Memory B cell (primary cell): ENCODE measurements around the gene SCD5.

Source experiments
- ATAC-seq: fragments of 150-1000 bp; cut with Tn5 transposase; 2 replicates; pipeline ENCODE4 v1.10.0; 2021; ENCODE audit warnings: low read depth, mild to moderate bottlenecking, moderate library complexity
- DNase-seq, 2 donors: peaks; one replicate each; pipeline ENCODE4 v3.0.0; 2022; ENCODE audit warnings: low spot score in 2 of 2
- H3K27ac Mint-ChIP-seq: one replicate; pipeline ENCODE4 v1.8.0; 2022; ENCODE audit warnings: mild to moderate bottlenecking, moderate library complexity, mixed read lengths
- H3K27me3 Mint-ChIP-seq: one replicate; pipeline ENCODE4 v1.8.0; 2022; ENCODE audit warnings: mixed read lengths
- H3K36me3 Mint-ChIP-seq: one replicate; pipeline ENCODE4 v1.8.0; 2022; ENCODE audit warnings: mild to moderate bottlenecking, mixed read lengths
- H3K4me1 Mint-ChIP-seq: one replicate; pipeline ENCODE4 v1.8.0; 2022; ENCODE audit warnings: mixed read lengths
- H3K4me3 Mint-ChIP-seq: one replicate; pipeline ENCODE4 v1.8.0; 2022; ENCODE audit warnings: mild to moderate bottlenecking, moderate library complexity, mixed read lengths
- H3K9me3 Mint-ChIP-seq: one replicate; pipeline ENCODE4 v1.8.0; 2022; ENCODE audit warnings: mixed read lengths

Gene SCD5

DNA sequence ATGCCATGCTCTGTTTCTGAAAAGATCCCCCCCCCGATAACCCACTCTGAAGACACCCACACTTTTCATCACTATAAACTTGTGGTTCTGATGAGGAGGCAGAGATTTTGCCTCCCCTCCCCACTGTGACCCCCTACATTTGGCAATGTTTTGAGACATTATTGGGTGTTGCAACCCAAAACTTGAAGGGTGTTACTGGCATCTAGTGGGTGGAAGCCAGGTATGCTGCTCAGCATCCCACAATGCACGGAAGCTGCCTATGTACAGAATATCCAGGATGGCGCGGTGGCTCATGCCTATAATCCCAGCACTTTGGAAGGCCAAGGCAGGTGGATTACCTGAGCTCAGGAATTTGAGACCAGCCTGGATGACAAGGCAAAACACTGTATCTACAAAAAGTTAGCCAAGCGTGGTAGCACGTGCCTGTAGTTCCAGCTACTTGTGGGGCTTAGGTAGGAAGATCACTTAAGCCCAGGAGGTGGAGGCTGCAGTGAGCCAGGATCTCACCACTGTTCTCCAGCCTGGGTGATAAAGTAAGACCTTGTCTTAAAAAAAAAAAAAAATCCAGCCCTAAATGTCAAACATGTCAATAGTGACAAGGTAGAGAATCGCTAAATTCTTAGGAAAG lies 87.3 kb downstream of the SCD5 start:
- ATAC-seq (no peak), DNase-seq (no peak)
- H3K4me3 Mint-ChIP-seq = no peak overlapping the region
- H3K27me3 Mint-ChIP-seq = peaks cover 15% of the 10 kb centered on the region
- no peak overlapping the region for H3K27ac Mint-ChIP-seq
- no peaks in the 10 kb centered on the region for H3K4me1 Mint-ChIP-seq
- no peaks in the 10 kb centered on the region for H3K9me3 Mint-ChIP-seq
- no peaks in the 10 kb centered on the region for H3K36me3 Mint-ChIP-seq

GRCh38 chr4:82710197-82710929 lies 88.2 kb downstream of the SCD5 start:
- DNase-seq (no peak), ATAC-seq (no peak)
- Mint-ChIP-seq H3K4me1 (no peaks in the 10 kb centered on the region), H3K4me3 (no peak overlapping the region), H3K27ac (no peak overlapping the region), H3K27me3 (peaks cover 15% of the 10 kb centered on the region), H3K9me3 (no peaks in the 10 kb centered on the region), H3K36me3 (no peaks in the 10 kb centered on the region)

- H3K27ac Mint-ChIP-seq = no peak overlapping the region
- no peaks in the 10 kb centered on the region for H3K36me3 Mint-ChIP-seq
- no peak overlapping the region for H3K4me3 Mint-ChIP-seq
- no peaks in the 10 kb centered on the region for H3K4me1 Mint-ChIP-seq
- no peaks in the 10 kb centered on the region for H3K9me3 Mint-ChIP-seq
- DNase-seq (no peak), ATAC-seq (no peak)
- peaks cover 12% of the 10 kb centered on the region for H3K27me3 Mint-ChIP-seq
These were observed 89.6 kb downstream of the SCD5 start for GRCh38 chr4:82708982-82709381.

DNA sequence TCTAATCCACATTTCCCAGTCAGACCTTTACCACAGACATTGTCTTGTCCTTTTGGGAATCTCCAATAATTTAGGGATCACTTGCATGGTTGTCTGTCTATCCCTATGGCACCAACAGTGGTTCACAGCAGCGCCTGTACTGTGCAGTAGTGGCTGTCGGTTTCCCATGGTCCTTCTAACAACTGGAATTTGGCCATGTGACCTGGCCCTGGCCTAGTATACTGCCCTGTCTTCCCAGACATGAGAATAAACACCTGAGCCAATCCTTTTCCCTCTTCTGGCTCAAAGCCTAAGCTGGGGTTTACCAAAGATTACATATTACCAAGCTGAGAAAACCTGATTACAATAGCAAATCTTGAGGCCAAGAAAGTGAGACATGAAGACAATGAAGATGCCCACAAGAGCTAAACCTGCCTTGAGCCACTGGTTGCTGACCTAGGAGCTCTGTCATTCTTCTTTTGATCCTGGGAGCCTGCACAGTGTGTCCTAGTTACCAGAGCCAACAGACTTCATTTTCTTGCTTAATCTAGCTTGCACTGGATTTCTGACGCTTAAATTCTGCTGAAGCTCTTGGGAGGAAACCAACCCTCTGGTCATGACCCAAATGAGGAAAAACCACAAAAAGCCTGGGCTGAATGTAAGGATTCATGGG lies 92.1 kb downstream of the SCD5 start:
- peaks cover 8% of the 10 kb centered on the region for H3K27me3 Mint-ChIP-seq
- DNase-seq = no peak
- no peak for ATAC-seq
- H3K4me3 Mint-ChIP-seq = no peak overlapping the region
- H3K9me3 Mint-ChIP-seq = no peaks in the 10 kb centered on the region
- H3K27ac Mint-ChIP-seq = no peak overlapping the region
- no peaks in the 10 kb centered on the region for H3K36me3 Mint-ChIP-seq
- no peaks in the 10 kb centered on the region for H3K4me1 Mint-ChIP-seq

GRCh38 chr4:82705928-82706300 lies 92.7 kb downstream of the SCD5 start:
- Mint-ChIP-seq H3K36me3 (no peaks in the 10 kb centered on the region), H3K27ac (no peak overlapping the region), H3K27me3 (peaks cover 8% of the 10 kb centered on the region), H3K4me3 (no peak overlapping the region), H3K9me3 (no peaks in the 10 kb centered on the region), H3K4me1 (no peaks in the 10 kb centered on the region)
- DNase-seq (no peak), ATAC-seq (no peak)

- Mint-ChIP-seq H3K4me1 (no peaks in the 10 kb centered on the region), H3K4me3 (no peak overlapping the region), H3K36me3 (no peaks in the 10 kb centered on the region), H3K9me3 (no peaks in the 10 kb centered on the region), H3K27me3 (peaks cover 8% of the 10 kb centered on the region), H3K27ac (no peak overlapping the region)
- ATAC-seq (no peak), DNase-seq (no peak)
These were observed 93.2 kb downstream of the SCD5 start for GRCh38 chr4:82705169-82705927.

DNA sequence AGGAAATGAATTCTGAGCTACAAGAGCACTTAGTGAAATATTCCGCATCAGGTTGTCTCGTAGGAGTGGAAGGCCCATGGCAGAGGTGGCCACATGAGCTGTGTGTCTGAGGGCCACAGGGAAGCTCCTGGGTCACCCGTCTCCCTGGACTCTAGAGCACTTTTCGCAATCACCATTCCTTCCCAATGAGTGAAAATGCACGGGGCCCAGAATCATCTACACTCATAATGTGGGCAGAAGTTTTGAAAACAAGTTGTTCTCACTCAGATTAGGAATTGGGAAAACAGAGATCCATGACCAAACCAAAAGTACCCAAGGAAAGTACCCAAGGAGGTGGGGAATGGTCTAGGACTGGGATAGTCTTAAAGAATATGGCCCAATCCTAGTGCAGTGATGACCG lies 94.4 kb downstream of the SCD5 start:
- no peak for DNase-seq
- H3K36me3 Mint-ChIP-seq = no peaks in the 10 kb centered on the region
- H3K27ac Mint-ChIP-seq = no peak overlapping the region
- peaks cover 8% of the 10 kb centered on the region for H3K27me3 Mint-ChIP-seq
- H3K4me1 Mint-ChIP-seq = no peaks in the 10 kb centered on the region
- H3K9me3 Mint-ChIP-seq = no peaks in the 10 kb centered on the region
- no peak overlapping the region for H3K4me3 Mint-ChIP-seq
- no peak for ATAC-seq

- Mint-ChIP-seq H3K27me3 (peaks cover 6% of the 10 kb centered on the region), H3K9me3 (no peaks in the 10 kb centered on the region), H3K36me3 (no peaks in the 10 kb centered on the region), H3K27ac (no peak overlapping the region), H3K4me1 (no peaks in the 10 kb centered on the region), H3K4me3 (no peak overlapping the region)
- ATAC-seq (no peak), DNase-seq (no peak)
These were observed 100.2 kb downstream of the SCD5 start for GRCh38 chr4:82698412-82698811.

DNA sequence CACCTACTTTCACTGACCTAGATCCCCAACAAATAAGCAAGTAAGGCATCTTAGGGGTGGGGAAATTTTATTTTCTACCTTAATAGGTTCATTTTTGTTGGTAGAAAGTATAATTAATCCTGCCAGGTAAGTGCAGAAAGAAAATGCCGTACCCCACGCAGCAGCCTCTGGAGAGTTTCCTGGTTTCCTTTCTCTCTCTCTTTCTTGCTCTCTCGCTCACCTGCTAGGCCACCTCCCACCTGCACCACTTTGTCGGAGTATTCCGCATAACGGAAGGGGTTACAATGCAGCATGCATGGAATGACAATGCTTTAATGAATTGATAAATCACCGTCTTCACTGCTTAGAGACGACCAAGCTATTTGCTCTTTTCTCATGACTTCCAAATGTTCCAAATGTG lies 101.0 kb downstream of the SCD5 start:
- no peak overlapping the region for H3K27ac Mint-ChIP-seq

GRCh38 chr4:82696117-82696860 lies 102.3 kb downstream of the SCD5 start:
- DNase-seq (no peak), ATAC-seq (no peak)
- Mint-ChIP-seq H3K9me3 (no peaks in the 10 kb centered on the region), H3K36me3 (no peaks in the 10 kb centered on the region), H3K27ac (no peak overlapping the region), H3K4me3 (no peak overlapping the region), H3K27me3 (peaks cover 8% of the 10 kb centered on the region), H3K4me1 (no peaks in the 10 kb centered on the region)

More for the DNA sequence above, 101.0 kb downstream of the SCD5 start:
- peaks cover 8% of the 10 kb centered on the region for H3K27me3 Mint-ChIP-seq
- no peaks in the 10 kb centered on the region for H3K9me3 Mint-ChIP-seq
- no peaks in the 10 kb centered on the region for H3K36me3 Mint-ChIP-seq
- H3K4me3 Mint-ChIP-seq = no peak overlapping the region
- H3K4me1 Mint-ChIP-seq = no peaks in the 10 kb centered on the region
- ATAC-seq (no peak), DNase-seq (no peak)

DNA sequence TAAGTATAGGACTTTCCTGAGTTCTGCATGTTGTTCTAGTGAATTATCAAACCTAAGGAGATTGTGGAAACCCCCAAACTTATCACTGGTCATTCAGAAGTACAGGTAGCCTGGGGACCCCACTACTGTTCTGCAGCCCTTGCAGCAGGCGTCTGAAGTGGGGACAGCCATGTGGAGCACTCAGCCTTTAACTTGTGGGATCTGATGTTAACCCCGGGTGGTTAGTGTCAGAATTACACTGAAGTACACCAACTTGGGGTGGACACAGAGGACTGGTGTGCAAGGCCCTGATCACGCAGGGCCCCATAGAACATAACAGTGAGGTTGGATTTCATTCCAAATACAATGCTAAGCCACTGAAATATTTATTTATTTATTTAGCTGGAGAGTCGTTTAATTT lies 103.7 kb downstream of the SCD5 start:
- no peaks in the 10 kb centered on the region for H3K4me1 Mint-ChIP-seq
- no peak overlapping the region for H3K27ac Mint-ChIP-seq
- H3K27me3 Mint-ChIP-seq = peaks cover 6% of the 10 kb centered on the region
- no peaks in the 10 kb centered on the region for H3K36me3 Mint-ChIP-seq
- H3K4me3 Mint-ChIP-seq = no peak overlapping the region
- ATAC-seq (no peak), DNase-seq (no peak)
- no peaks in the 10 kb centered on the region for H3K9me3 Mint-ChIP-seq

GRCh38 chr4:82694046-82694445 lies 104.5 kb downstream of the SCD5 start:
- no peaks in the 10 kb centered on the region for H3K9me3 Mint-ChIP-seq
- DNase-seq (no peak), ATAC-seq (no peak)
- H3K36me3 Mint-ChIP-seq = no peaks in the 10 kb centered on the region
- H3K27ac Mint-ChIP-seq = no peak overlapping the region
- H3K4me3 Mint-ChIP-seq = no peak overlapping the region
- peaks cover 6% of the 10 kb centered on the region for H3K27me3 Mint-ChIP-seq
- H3K4me1 Mint-ChIP-seq = no peaks in the 10 kb centered on the region

- no peak overlapping the region for H3K27ac Mint-ChIP-seq
- peaks cover 4% of the 10 kb centered on the region for H3K27me3 Mint-ChIP-seq
- no peaks in the 10 kb centered on the region for H3K9me3 Mint-ChIP-seq
- H3K36me3 Mint-ChIP-seq = no peaks in the 10 kb centered on the region
- H3K4me1 Mint-ChIP-seq = no peaks in the 10 kb centered on the region
- H3K4me3 Mint-ChIP-seq = no peak overlapping the region
- ATAC-seq = no peak
- no peak for DNase-seq
These were observed 106.4 kb downstream of the SCD5 start for GRCh38 chr4:82692101-82692780.
